HepG2 (cell line): ENCODE results near the gene TK2. TPM values are rescaled to one million over a fixed set of nuclear protein-coding genes. Genes with fewer than 3 reads are reported as not detected.

ENCODE experiments used
- ATAC-seq: fragments of 200-7000 bp; cut with Tn5 transposase; 3 replicates; pipeline ENCODE4 v1.9.1; 2020; ENCODE audit warnings: mild to moderate bottlenecking, moderate library complexity
- BruUV-seq: library from RNA; stranded (reverse); fragments of 400-500 nt; replicated peaks from 2 replicates; lab custom pipeline; 2021; lab: Mats Ljungman, UMichigan
- CTCF ChIA-PET: fragments of 300-600 bp; formaldehyde crosslinking; extraction: SDS; loops from one replicate; lab custom pipeline; 2021; ENCODE audit warnings: low total read pairs, inconsistent platforms, low intra/inter-chr PET ratio; lab: Yijun Ruan, JAX
- POLR2A ChIA-PET: fragments of 350-600 bp; sonication (Branson Sonifier 250); formaldehyde crosslinking; loops from one replicate; lab custom pipeline; 2020; ENCODE audit warnings: antibody characterized with exemption, inconsistent platforms; lab: Yijun Ruan, JAX
- DNase-seq: peaks from one replicate; pipeline ENCODE4 v3.0.0-alpha.2; 2015; ENCODE audit warnings: low spot score
- FAIRE-seq: peaks from 3 replicates; lab custom pipeline; 2011; peaks lifted over from hg19 to GRCh38; lab: Jason Lieb, UNC
- H2AFZ ChIP-seq: one replicate; pipeline ENCODE4 v1.6.1; 2011; ENCODE audit warnings: low read length, inconsistent platforms
- H3K27ac ChIP-seq: fragments of 300-600 bp; 3 replicates; pipeline ENCODE4 v1.8.0; 2011; ENCODE audit warnings: mixed run types, mild to moderate bottlenecking, mixed read lengths, low read length, inconsistent platforms; ENCODE audit not compliant: insufficient read depth; ENCODE audit errors: extremely low read length
- H3K27me3 ChIP-seq, 2 experiments: fragments of 200-600 bp in 1 of 2; 2 replicates in 1 of 2; 3 replicates in 1 of 2; pipeline versions ENCODE4 v1.6.0 to v1.8.0; 2011; ENCODE audit warnings: low read length in 2 of 2, mild to moderate bottlenecking in 2 of 2, moderate library complexity in 2 of 2, inconsistent platforms in 1 of 2; ENCODE audit not compliant: insufficient read depth in 2 of 2, control insufficient read depth in 1 of 2
- H3K36me3 ChIP-seq, 2 experiments: fragments of 200-600 bp in 1 of 2; replicated peaks in 1 of 2; 2 replicates in 1 of 2; 3 replicates in 1 of 2; pipeline versions ENCODE4 v1.5.1 to v1.8.0; 2011; ENCODE audit warnings: low read length in 2 of 2, inconsistent platforms in 1 of 2; ENCODE audit not compliant: insufficient read depth in 2 of 2, control insufficient read depth in 1 of 2
- H3K4me1 ChIP-seq: 2 replicates; pipeline ENCODE4 v1.5.1; 2012; ENCODE audit warnings: low read length, inconsistent platforms; ENCODE audit not compliant: insufficient read depth
- H3K4me2 ChIP-seq: 2 replicates; pipeline ENCODE4 v1.6.0; 2011; ENCODE audit warnings: low read depth, low read length, inconsistent platforms
- H3K4me3 ChIP-seq, 3 experiments: fragments of 200-600 bp in 1 of 3; sonication (generic), shearing (Covaris generic) in 1 of 3; replicated peaks in 1 of 3; 2 replicates each; pipeline ENCODE4 v1.5.1; 2011 to 2016; ENCODE audit warnings: low read length in 3 of 3, inconsistent platforms in 2 of 3, low read depth in 2 of 3, mild to moderate bottlenecking in 2 of 3, control low read depth in 1 of 3, mixed read lengths in 1 of 3; ENCODE audit not compliant: insufficient read depth in 1 of 3
- H3K79me2 ChIP-seq: one replicate; pipeline ENCODE4 v1.6.1; 2011; ENCODE audit warnings: low read length, inconsistent platforms; ENCODE audit not compliant: insufficient read depth
- H3K9ac ChIP-seq: 2 replicates; pipeline ENCODE4 v1.6.0; 2011; ENCODE audit warnings: mild to moderate bottlenecking, low read depth, low read length, inconsistent platforms; ENCODE audit not compliant: insufficient read depth
- H3K9me3 ChIP-seq: 2 replicates; pipeline ENCODE4 v1.5.1; 2012; ENCODE audit warnings: mild to moderate bottlenecking, low read length
- H4K20me1 ChIP-seq: 2 replicates; pipeline ENCODE4 v1.6.0; 2011; ENCODE audit warnings: inconsistent platforms, mild to moderate bottlenecking, low read length, moderate library complexity; ENCODE audit not compliant: insufficient read depth
- CENPBD1 ChIP-seq: sonication (generic); formaldehyde crosslinking; IDR thresholded peaks from 2 replicates; pipeline ENCODE4 v1.8.0; 2022; ENCODE audit warnings: missing genetic modification reagents, low read depth, mild to moderate bottlenecking, borderline replicate concordance
- CENPX ChIP-seq: sonication (generic); formaldehyde crosslinking; IDR thresholded peaks from 2 replicates; pipeline ENCODE4 v1.9.0; 2021; ENCODE audit warnings: mild to moderate bottlenecking, missing genetic modification reagents, moderate library complexity
- FOXP4 ChIP-seq: sonication (generic); formaldehyde crosslinking; IDR thresholded peaks from 2 replicates; pipeline ENCODE4 v1.4.0; 2020; ENCODE audit warnings: missing genetic modification reagents
- NPAS2 ChIP-seq: sonication (generic); formaldehyde crosslinking; IDR thresholded peaks from 2 replicates; pipeline ENCODE4 v1.8.0; 2022; ENCODE audit warnings: mild to moderate bottlenecking, missing genetic modification reagents, borderline replicate concordance
- NR0B2 ChIP-seq: sonication (generic); formaldehyde crosslinking; IDR thresholded peaks from 2 replicates; pipeline ENCODE4 v1.4.0; 2020; ENCODE audit warnings: mild to moderate bottlenecking, missing genetic modification reagents
- SCMH1 ChIP-seq: sonication (generic); formaldehyde crosslinking; IDR thresholded peaks from 2 replicates; pipeline ENCODE4 v1.9.0; 2021; ENCODE audit warnings: missing genetic modification reagents, mild to moderate bottlenecking, borderline replicate concordance
- ZBTB7B ChIP-seq: sonication (generic); formaldehyde crosslinking; IDR thresholded peaks from 2 replicates; pipeline ENCODE4 v1.4.0; 2020; ENCODE audit warnings: missing genetic modification reagents
- ZEB1 ChIP-seq: IDR thresholded peaks from 2 replicates; pipeline ENCODE4 v1.6.1; 2012; ENCODE audit warnings: mild to moderate bottlenecking, low read depth, inconsistent platforms; ENCODE audit not compliant: insufficient replicate concordance
- ZFP91 ChIP-seq: sonication (generic); formaldehyde crosslinking; IDR thresholded peaks from 2 replicates; pipeline ENCODE4 v1.9.0; 2022; ENCODE audit warnings: missing genetic modification reagents, mild to moderate bottlenecking, borderline replicate concordance
- ZNF740 ChIP-seq: sonication (generic); formaldehyde crosslinking; IDR thresholded peaks from 2 replicates; pipeline ENCODE4 v1.4.0; 2020; ENCODE audit warnings: missing genetic modification reagents
- ZNF761 ChIP-seq: sonication (generic); formaldehyde crosslinking; conservative IDR thresholded peaks from 2 replicates; pipeline ENCODE4 v1.4.0; 2020; ENCODE audit warnings: mild to moderate bottlenecking, missing genetic modification reagents
- ZNF770 ChIP-seq: sonication (generic); formaldehyde crosslinking; IDR thresholded peaks from 2 replicates; pipeline ENCODE4 v1.5.0; 2020; ENCODE audit warnings: mild to moderate bottlenecking, missing genetic modification reagents
- WGBS: methylation state at CpG from one replicate; pipeline ENCODE4 v1.1.6; 2017; ENCODE audit warnings: low lambda C conversion rate; 5-methylcytosine and 5-hydroxymethylcytosine counted together
- in situ Hi-C: cut with HindIII; loops from 2 replicates; pipeline ENCODE4 v1.10.0; 2017; ENCODE audit warnings: low pct_unique_long_range_greater_than_20kb; ENCODE audit not compliant: extremely low pct_ligation_motif_present
- intact Hi-C: fragments of 100-400 bp; cut with micrococcal nuclease; formaldehyde crosslinking; loops from one replicate; pipeline ENCODE4 v1.10.0; 2022; ENCODE audit not compliant: unreplicated experiment
- polyA plus RNA-seq, 8 experiments: library from polyadenylated mRNA; depleted of rRNA in 3 of 8; stranded (reverse) in 7 of 8; unstranded in 1 of 8; fragments of >200 nt; fragmentation: Illumina TruSeq in 4 of 8; extraction: Trizol in 4 of 8; gene quantifications; 2 replicates each; pipeline versions ENCODE4 v1.2.1 to v1.2.3, GENCODE V29; 2011 to 2016; ENCODE audit warnings: low read depth in 4 of 8, missing spikeins in 1 of 8, mixed read lengths in 1 of 8; ENCODE audit not compliant: insufficient read depth in 1 of 8
- total RNA-seq, 5 experiments: library from RNA; depleted of rRNA; stranded (reverse); fragments of >200 nt; fragmentation: Illumina TruSeq; extraction: Trizol; gene quantifications; 2 replicates each; pipeline ENCODE4 v1.2.3, GENCODE V29; 2016; ENCODE audit warnings: low read depth in 1 of 5

The TK2 gene
- total and polyA plus RNA-seq, 2 of the 13 experiments (the other 11 are each of a cell fraction or from before 2014, with no cell fraction given): 18.7 to 21.0 TPM

GRCh38 chr16:66523861-66524354, 26.0 kb downstream of the TK2 start:
- Histone ChIP-seq H3K27me3 (no peaks in the 10 kb centered on the region), H3K9me3 (no peaks in the 10 kb centered on the region), H2AFZ (no peak overlapping the region), H3K27ac (no peak overlapping the region), H3K36me3 (peaks cover 12 to 26% of the 10 kb centered on the region in 2 experiments), H4K20me1 (no peaks in the 10 kb centered on the region), H3K4me3 (no peak overlapping the region), H3K4me1 (peaks cover 8% of the 10 kb centered on the region), H3K79me2 (no peaks in the 10 kb centered on the region), H3K9ac (no peak overlapping the region), H3K4me2 (no peak overlapping the region)
- DNase-seq (no peak), FAIRE-seq (no peak), ATAC-seq (no peak)
- no peak for TF ChIP-seq ZEB1
- TF ChIP-seq CENPBD1 (CRISPR knock-in tag): no peak
- no peak for TF ChIP-seq ZBTB7B (CRISPR knock-in tag)
- TF ChIP-seq FOXP4: no peak
- no peak for TF ChIP-seq ZNF770 (CRISPR knock-in tag)
- no peak for TF ChIP-seq ZNF761 (CRISPR knock-in tag)
- TF ChIP-seq SCMH1 (CRISPR knock-in tag): no peak
- TF ChIP-seq ZFP91 (CRISPR knock-in tag): no peak
- TF ChIP-seq NPAS2 (CRISPR knock-in tag): no peak
- no peak for TF ChIP-seq ZNF740 (CRISPR knock-in tag)
- no peak for TF ChIP-seq NR0B2
- TF ChIP-seq CENPX (CRISPR knock-in tag): no peak
- intact Hi-C loops (no loop called here), in situ Hi-C loops (no loop called here)
- ChIA-PET POLR2A (no interaction called here), CTCF (no interaction called here)
- no TSS peak for BruUV-seq
- WGBS: 92% methylated on average over 9 of the region's 9 CpGs
